Retinal pigment epithelial cell (primary cell): ENCODE results near the gene VSX1.

ENCODE experiments used
- DNase-seq: peaks from one replicate; pipeline ENCODE4 v3.0.0-alpha.2; 2010; ENCODE audit warnings: low read depth
- H3K4me3 ChIP-seq: 2 replicates; pipeline ENCODE4 v1.5.1; 2011; ENCODE audit warnings: mild to moderate bottlenecking, low read length, control low read depth, moderate library complexity
- TF ChIP-seq, protein P1 (sequence below): conservative IDR thresholded peaks from 2 replicates; pipeline ENCODE4 v1.5.1; 2011; ENCODE audit warnings: low read depth, low read length, control low read depth, inconsistent platforms

The VSX1 gene

GRCh38 chr20:25125636-25126035 lies 43.7 kb upstream of the VSX1 start:
- H3K4me3 ChIP-seq: no peak overlapping the region
- no peak for DNase-seq
- TF ChIP-seq, protein P1, sequence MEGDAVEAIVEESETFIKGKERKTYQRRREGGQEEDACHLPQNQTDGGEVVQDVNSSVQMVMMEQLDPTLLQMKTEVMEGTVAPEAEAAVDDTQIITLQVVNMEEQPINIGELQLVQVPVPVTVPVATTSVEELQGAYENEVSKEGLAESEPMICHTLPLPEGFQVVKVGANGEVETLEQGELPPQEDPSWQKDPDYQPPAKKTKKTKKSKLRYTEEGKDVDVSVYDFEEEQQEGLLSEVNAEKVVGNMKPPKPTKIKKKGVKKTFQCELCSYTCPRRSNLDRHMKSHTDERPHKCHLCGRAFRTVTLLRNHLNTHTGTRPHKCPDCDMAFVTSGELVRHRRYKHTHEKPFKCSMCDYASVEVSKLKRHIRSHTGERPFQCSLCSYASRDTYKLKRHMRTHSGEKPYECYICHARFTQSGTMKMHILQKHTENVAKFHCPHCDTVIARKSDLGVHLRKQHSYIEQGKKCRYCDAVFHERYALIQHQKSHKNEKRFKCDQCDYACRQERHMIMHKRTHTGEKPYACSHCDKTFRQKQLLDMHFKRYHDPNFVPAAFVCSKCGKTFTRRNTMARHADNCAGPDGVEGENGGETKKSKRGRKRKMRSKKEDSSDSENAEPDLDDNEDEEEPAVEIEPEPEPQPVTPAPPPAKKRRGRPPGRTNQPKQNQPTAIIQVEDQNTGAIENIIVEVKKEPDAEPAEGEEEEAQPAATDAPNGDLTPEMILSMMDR: no peak

DNA sequence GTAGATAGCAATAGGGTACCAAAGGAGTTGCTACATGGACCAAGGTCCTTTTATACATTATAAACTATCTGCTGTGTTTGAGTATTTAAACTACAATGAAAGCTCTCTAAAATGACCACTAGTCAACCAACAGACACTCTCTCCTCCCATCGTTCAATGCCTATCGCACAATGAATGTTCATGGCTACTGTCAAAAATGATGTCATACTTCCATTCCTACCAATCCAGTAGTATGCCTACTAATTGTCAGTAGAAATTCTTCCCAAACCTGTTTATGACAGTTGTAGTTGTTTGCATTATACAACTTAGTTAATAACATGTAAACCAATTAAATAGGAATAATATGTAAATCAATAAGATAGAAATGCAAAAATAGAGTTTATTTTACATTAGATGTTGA lies 39.0 kb upstream of the VSX1 start:
- H3K4me3 ChIP-seq: no peak overlapping the region
- DNase-seq: no peak
- TF ChIP-seq, protein P1: no peak

DNA sequence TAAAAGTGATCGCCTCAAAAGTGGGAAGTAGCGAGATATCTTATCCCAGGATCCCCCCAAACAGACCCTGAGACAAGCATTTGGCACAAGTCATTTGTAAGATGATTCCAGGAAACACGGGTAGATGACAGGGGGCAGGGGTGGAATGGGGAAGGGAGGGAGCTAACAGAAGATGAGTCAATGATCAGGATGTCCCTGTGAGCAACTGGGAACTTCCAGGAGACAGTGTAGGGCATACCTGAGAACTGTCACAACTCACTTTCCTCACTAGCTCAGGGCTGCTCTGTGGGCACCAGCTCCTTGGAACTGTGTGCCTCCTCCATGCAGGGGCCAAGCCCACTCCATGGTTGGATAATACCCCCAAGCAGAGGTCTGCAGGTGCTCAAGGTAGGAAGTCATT lies 38.5 kb upstream of the VSX1 start:
- TF ChIP-seq, protein P1: no peak
- H3K4me3 ChIP-seq: no peak overlapping the region
- DNase-seq: no peak

DNA sequence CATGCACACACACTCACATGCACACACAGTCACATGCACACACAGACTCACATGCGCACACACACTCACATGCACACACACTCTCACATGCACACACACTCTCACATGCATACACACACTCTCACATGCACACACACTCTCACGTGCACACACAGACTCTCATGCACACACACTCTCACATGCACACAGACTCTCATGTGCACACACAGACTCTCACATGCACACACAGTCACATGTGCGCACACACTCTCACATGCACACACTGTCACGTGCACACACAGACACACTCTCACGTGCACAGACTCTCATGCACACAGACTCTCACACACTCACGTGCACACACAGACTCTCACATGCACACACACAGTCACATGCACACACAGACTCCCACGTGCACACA lies 36.6 kb upstream of the VSX1 start:
- DNase-seq: no peak
- TF ChIP-seq, protein P1: no peak

GRCh38 chr20:25117990-25118389 lies 36.0 kb upstream of the VSX1 start:
- no peak for DNase-seq
- TF ChIP-seq, protein P1: no peak
- no peak overlapping the region for H3K4me3 ChIP-seq

More for the DNA sequence above, 36.6 kb upstream of the VSX1 start:
- H3K4me3 ChIP-seq: no peak overlapping the region

DNA sequence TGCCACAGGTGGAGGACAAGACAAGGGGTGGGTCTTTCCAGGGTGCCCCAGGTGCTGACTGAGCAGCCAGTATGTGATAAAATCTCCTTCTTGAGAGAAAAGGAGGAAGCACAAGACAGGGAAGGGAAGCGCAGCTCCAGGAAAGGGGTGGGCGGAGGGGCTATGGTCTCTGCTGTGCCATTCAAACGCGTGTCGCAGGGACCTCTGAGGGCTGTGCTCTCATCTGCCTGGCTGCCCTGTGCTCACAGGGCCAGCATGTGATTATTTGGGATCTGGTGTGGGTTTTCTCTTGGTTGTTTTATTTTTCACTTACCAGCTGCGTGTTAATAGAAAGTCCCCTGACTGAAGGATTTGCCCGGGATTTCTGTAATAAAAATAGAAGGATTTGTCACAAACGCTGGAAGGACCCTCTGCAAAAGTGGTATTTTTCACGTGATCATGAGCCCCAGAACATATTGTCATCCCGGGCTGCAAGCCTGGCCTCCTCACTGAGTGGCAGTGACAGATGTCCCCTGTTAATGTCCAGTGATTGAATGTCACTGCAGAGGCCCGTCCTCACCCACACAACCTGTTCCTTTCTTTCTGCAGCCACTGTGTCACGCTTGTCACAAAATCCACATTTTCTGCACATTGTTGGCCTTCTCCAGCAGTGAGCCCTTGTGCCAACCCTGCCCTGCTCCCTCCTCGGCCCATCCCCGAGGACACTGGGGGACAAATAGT lies 35.0 kb upstream of the VSX1 start:
- DNase-seq: no peak
- H3K4me3 ChIP-seq: no peak overlapping the region
- TF ChIP-seq, protein P1: no peak

GRCh38 chr20:25103526-25103925 lies 21.6 kb upstream of the VSX1 start:
- no peak overlapping the region for H3K4me3 ChIP-seq
- DNase-seq: no peak
- TF ChIP-seq, protein P1: no peak
